ENCODE data around the gene ZNF286A. TPM values are rescaled to one million over a fixed set of nuclear protein-coding genes. Genes with fewer than 3 reads are reported as not detected.
"Not testable (repeated sequence)": the region's sequence is repeated elsewhere in the genome, so short reads cannot be mapped to it uniquely, and the experiment has no call there.

ZNF286A gene
- polyA plus RNA-seq, 1 donor (not counting 4 experiments of a cell fraction or from before 2014, with no cell fraction given) = 19.5 TPM

DNA sequence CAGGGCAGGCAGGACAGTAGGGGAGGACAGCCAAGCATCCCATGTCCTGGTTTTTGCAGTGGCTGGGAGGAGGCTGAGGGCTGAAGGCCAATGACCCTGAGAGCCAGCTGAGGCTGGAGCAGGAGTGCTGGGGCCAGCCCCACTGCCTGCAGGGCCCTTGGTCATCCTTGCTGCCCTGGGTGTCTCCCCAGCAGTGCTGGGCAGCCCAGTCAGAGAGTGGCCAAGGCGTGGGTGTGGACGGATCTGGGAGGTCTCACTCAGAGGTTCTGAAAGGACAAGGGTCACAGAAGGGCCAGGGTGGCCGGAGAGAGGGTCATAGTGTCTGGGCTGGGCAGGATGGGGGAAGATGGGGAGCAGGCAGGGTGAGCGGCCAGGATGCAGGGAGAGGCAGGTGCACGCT is 37.0 kb downstream of the ZNF286A start:
- H3K36me3 ChIP-seq (ENCODE audit: control insufficient read depth in 2 of 2, extremely low read depth in 1 of 2, insufficient read depth in 2 of 2, low read length in 2 of 2); FAIRE-seq; H3K79me2 ChIP-seq (ENCODE audit: control insufficient read depth, insufficient read depth, low read length); H4K20me1 ChIP-seq (ENCODE audit: control insufficient read depth, extremely low read depth, insufficient read depth, low read length); H3K9me3 ChIP-seq (ENCODE audit: control insufficient read depth, low read depth, low read length); DNase-seq (ENCODE audit: low read depth, low spot score); H3K4me1 ChIP-seq (ENCODE audit: control insufficient read depth, extremely low read depth, insufficient read depth, low read length); H3K9me1 ChIP-seq (ENCODE audit: control insufficient read depth, extremely low read depth, insufficient read depth, low read length); H3K4me2 ChIP-seq (ENCODE audit: control insufficient read depth, extremely low read depth, insufficient read depth, low read depth, low read length); H2AFZ ChIP-seq (ENCODE audit: control insufficient read depth, low read length); H3K4me3 ChIP-seq (ENCODE audit: control insufficient read depth in 2 of 3, extremely low read depth in 1 of 3, insufficient read depth in 2 of 3, low read depth in 1 of 3, low read length in 3 of 3); H3K27me3 ChIP-seq (ENCODE audit: control insufficient read depth, extremely low read depth, insufficient read depth, low read length); H3K9ac ChIP-seq (ENCODE audit: control insufficient read depth, extremely low read depth, insufficient read depth, low read length); dilution Hi-C loops (cut with MboI; ENCODE audit: extremely low pct_ligation_motif_present, low sequenced_read_pairs); H3K27ac ChIP-seq (ENCODE audit: control insufficient read depth, insufficient read depth, low read length): not testable (repeated sequence)

DNA sequence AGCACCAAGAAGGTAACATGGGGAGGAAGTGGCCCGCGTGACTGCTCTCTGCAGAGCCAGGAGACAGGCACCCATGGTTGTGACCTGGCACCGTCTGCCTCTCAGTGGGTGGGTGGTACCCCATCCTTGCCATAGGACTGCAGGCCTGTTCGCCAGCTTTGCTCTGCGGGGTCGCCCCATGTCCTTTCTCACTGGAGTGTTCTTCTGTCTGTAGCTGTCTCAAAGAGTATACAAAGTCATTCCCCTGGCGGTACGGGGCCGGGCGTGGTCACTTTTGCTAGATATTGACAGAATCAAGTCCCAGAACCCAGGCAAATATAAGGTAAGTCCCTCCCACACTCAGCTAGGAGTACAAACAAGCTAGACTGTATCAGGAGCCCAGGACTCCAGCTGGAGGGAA is 38.5 kb downstream of the ZNF286A start:
- no peaks in the 10 kb centered on the region for H3K9me3 ChIP-seq (ENCODE audit: control insufficient read depth, low read depth, low read length)
- TF ChIP-seq, protein P1, sequence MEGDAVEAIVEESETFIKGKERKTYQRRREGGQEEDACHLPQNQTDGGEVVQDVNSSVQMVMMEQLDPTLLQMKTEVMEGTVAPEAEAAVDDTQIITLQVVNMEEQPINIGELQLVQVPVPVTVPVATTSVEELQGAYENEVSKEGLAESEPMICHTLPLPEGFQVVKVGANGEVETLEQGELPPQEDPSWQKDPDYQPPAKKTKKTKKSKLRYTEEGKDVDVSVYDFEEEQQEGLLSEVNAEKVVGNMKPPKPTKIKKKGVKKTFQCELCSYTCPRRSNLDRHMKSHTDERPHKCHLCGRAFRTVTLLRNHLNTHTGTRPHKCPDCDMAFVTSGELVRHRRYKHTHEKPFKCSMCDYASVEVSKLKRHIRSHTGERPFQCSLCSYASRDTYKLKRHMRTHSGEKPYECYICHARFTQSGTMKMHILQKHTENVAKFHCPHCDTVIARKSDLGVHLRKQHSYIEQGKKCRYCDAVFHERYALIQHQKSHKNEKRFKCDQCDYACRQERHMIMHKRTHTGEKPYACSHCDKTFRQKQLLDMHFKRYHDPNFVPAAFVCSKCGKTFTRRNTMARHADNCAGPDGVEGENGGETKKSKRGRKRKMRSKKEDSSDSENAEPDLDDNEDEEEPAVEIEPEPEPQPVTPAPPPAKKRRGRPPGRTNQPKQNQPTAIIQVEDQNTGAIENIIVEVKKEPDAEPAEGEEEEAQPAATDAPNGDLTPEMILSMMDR (optimal IDR thresholded peaks at IDR 0.05 in 1 of 3, IDR thresholded peaks at IDR 0.05 in 1 of 3, conservative IDR thresholded peaks at IDR 0.05 in 1 of 3; ENCODE audit: extremely low read depth in 1 of 3, insufficient read depth in 2 of 3, low read length in 3 of 3) = no peak
- TF ChIP-seq EZH2 (IDR thresholded peaks at IDR 0.05; ENCODE audit: low read length) = no peak
- FAIRE-seq (no peak), DNase-seq (ENCODE audit: low read depth, low spot score) (no peak)
- H3K4me3 ChIP-seq (ENCODE audit: control insufficient read depth in 2 of 3, extremely low read depth in 1 of 3, insufficient read depth in 2 of 3, low read depth in 1 of 3, low read length in 3 of 3) = no peak overlapping the region
- H3K4me2 ChIP-seq (ENCODE audit: control insufficient read depth, extremely low read depth, insufficient read depth, low read depth, low read length) = no peak overlapping the region
- dilution Hi-C loops (cut with MboI; ENCODE audit: extremely low pct_ligation_motif_present, low sequenced_read_pairs) = no loop called here
- H4K20me1 ChIP-seq (ENCODE audit: control insufficient read depth, extremely low read depth, insufficient read depth, low read length) = no peaks in the 10 kb centered on the region
- H3K9me1 ChIP-seq (ENCODE audit: control insufficient read depth, extremely low read depth, insufficient read depth, low read length) = no peaks in the 10 kb centered on the region
- H3K36me3 ChIP-seq (ENCODE audit: control insufficient read depth in 2 of 2, extremely low read depth in 1 of 2, insufficient read depth in 2 of 2, low read length in 2 of 2) = no peaks in the 10 kb centered on the region
- H2AFZ ChIP-seq (ENCODE audit: control insufficient read depth, low read length) = no peak overlapping the region
- H3K27ac ChIP-seq (ENCODE audit: control insufficient read depth, insufficient read depth, low read length) = no peak overlapping the region
- peaks cover 3% of the 10 kb centered on the region for H3K27me3 ChIP-seq (ENCODE audit: control insufficient read depth, extremely low read depth, insufficient read depth, low read length)
- H3K79me2 ChIP-seq (ENCODE audit: control insufficient read depth, insufficient read depth, low read length) = no peaks in the 10 kb centered on the region
- no peak overlapping the region for H3K9ac ChIP-seq (ENCODE audit: control insufficient read depth, extremely low read depth, insufficient read depth, low read length)
- H3K4me1 ChIP-seq (ENCODE audit: control insufficient read depth, extremely low read depth, insufficient read depth, low read length) = no peaks in the 10 kb centered on the region

DNA sequence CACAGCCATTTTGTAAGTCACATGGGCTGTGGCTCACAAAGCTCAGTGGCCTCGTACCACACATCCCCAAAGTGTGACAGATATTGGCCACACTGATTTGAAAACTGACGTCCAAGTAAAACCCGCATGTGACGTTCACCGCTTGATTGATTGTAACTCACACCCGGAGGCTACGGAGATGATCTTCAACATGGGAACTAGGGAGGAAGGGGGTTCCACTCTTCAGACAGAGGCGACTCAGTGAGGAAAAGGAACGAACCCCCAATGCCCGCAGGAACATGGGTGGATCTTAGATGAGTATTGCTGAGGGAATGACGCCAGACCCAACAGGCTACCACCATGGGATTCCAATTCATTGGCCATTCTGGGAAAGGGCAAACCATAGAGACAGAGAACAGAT is 39.7 kb downstream of the ZNF286A start:
- H3K9me1 ChIP-seq (ENCODE audit: control insufficient read depth, extremely low read depth, insufficient read depth, low read length); H4K20me1 ChIP-seq (ENCODE audit: control insufficient read depth, extremely low read depth, insufficient read depth, low read length); H3K36me3 ChIP-seq (ENCODE audit: control insufficient read depth in 2 of 2, extremely low read depth in 1 of 2, insufficient read depth in 2 of 2, low read length in 2 of 2); H3K9me3 ChIP-seq (ENCODE audit: control insufficient read depth, low read depth, low read length); H3K4me1 ChIP-seq (ENCODE audit: control insufficient read depth, extremely low read depth, insufficient read depth, low read length); H3K4me2 ChIP-seq (ENCODE audit: control insufficient read depth, extremely low read depth, insufficient read depth, low read depth, low read length); FAIRE-seq; H3K27ac ChIP-seq (ENCODE audit: control insufficient read depth, insufficient read depth, low read length); H3K27me3 ChIP-seq (ENCODE audit: control insufficient read depth, extremely low read depth, insufficient read depth, low read length); H3K79me2 ChIP-seq (ENCODE audit: control insufficient read depth, insufficient read depth, low read length); H2AFZ ChIP-seq (ENCODE audit: control insufficient read depth, low read length); DNase-seq (ENCODE audit: low read depth, low spot score); H3K9ac ChIP-seq (ENCODE audit: control insufficient read depth, extremely low read depth, insufficient read depth, low read length); H3K4me3 ChIP-seq (ENCODE audit: control insufficient read depth in 2 of 3, extremely low read depth in 1 of 3, insufficient read depth in 2 of 3, low read depth in 1 of 3, low read length in 3 of 3); dilution Hi-C loops (cut with MboI; ENCODE audit: extremely low pct_ligation_motif_present, low sequenced_read_pairs): not testable (repeated sequence)

DNA sequence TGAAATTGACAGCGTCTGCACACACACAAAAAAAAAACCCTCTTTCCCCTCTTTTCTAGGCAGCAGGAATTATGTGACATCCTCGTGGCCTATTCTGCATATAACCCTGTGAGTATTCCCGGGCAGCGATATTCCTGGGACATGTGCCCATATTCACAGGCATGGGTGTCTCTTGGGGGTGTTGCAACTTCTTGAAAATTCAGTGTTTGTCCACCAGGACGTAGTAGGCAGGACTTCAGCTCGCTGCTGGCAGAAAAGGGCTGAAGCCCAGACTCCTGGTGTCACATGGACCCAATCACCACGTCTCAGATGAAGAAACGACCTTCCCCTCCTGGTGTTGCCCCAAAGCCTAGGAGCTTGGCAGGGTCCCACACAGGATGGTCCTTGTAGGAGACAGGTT is 40.5 kb downstream of the ZNF286A start:
- H3K27me3 ChIP-seq (ENCODE audit: control insufficient read depth, extremely low read depth, insufficient read depth, low read length); H4K20me1 ChIP-seq (ENCODE audit: control insufficient read depth, extremely low read depth, insufficient read depth, low read length); H3K27ac ChIP-seq (ENCODE audit: control insufficient read depth, insufficient read depth, low read length); H3K4me1 ChIP-seq (ENCODE audit: control insufficient read depth, extremely low read depth, insufficient read depth, low read length); H3K36me3 ChIP-seq (ENCODE audit: control insufficient read depth in 2 of 2, extremely low read depth in 1 of 2, insufficient read depth in 2 of 2, low read length in 2 of 2); dilution Hi-C loops (cut with MboI; ENCODE audit: extremely low pct_ligation_motif_present, low sequenced_read_pairs); H3K4me2 ChIP-seq (ENCODE audit: control insufficient read depth, extremely low read depth, insufficient read depth, low read depth, low read length); DNase-seq (ENCODE audit: low read depth, low spot score); H3K79me2 ChIP-seq (ENCODE audit: control insufficient read depth, insufficient read depth, low read length); H3K9ac ChIP-seq (ENCODE audit: control insufficient read depth, extremely low read depth, insufficient read depth, low read length); H2AFZ ChIP-seq (ENCODE audit: control insufficient read depth, low read length); H3K4me3 ChIP-seq (ENCODE audit: control insufficient read depth in 2 of 3, extremely low read depth in 1 of 3, insufficient read depth in 2 of 3, low read depth in 1 of 3, low read length in 3 of 3); H3K9me1 ChIP-seq (ENCODE audit: control insufficient read depth, extremely low read depth, insufficient read depth, low read length); H3K9me3 ChIP-seq (ENCODE audit: control insufficient read depth, low read depth, low read length): not testable (repeated sequence)
- peak; percentile 13 for FAIRE-seq

Measured in keratinocyte (primary cell).